Chondrocyte (in vitro differentiated cells): ENCODE measurements around the gene MARK3. TPM values are rescaled to one million over a fixed set of nuclear protein-coding genes. Genes with fewer than 3 reads are reported as not detected.

Experiments
- DNase-seq: peaks from one replicate; pipeline ENCODE4 v3.0.0; 2021; ENCODE audit warnings: mixed read lengths, low spot score
- H3K27ac Mint-ChIP-seq: one replicate; pipeline ENCODE4 v1.8.0; 2021; ENCODE audit warnings: mild to moderate bottlenecking, moderate library complexity, mixed read lengths; ENCODE audit not compliant: unreplicated experiment
- H3K27me3 Mint-ChIP-seq: 2 replicates; pipeline ENCODE4 v1.8.0; 2021; ENCODE audit warnings: low read depth, mixed read lengths
- H3K36me3 Mint-ChIP-seq: 2 replicates; pipeline ENCODE4 v1.8.0; 2021; ENCODE audit warnings: low read depth, mixed read lengths
- H3K4me1 Mint-ChIP-seq: 2 replicates; pipeline ENCODE4 v1.8.0; 2021; ENCODE audit warnings: low read depth, mild to moderate bottlenecking, mixed read lengths
- H3K4me3 Mint-ChIP-seq: one replicate; pipeline ENCODE4 v1.8.0; 2021; ENCODE audit warnings: mild to moderate bottlenecking, moderate library complexity, mixed read lengths; ENCODE audit not compliant: unreplicated experiment
- H3K9me3 Mint-ChIP-seq: 2 replicates; pipeline ENCODE4 v1.8.0; 2021; ENCODE audit warnings: low read depth, mixed read lengths
- CTCF ChIP-seq: fragments of 200-600 bp; sonication (generic); IDR thresholded peaks from 2 replicates; pipeline ENCODE4 v1.5.0; 2021; ENCODE audit warnings: antibody characterized with exemption, mild to moderate bottlenecking, moderate library complexity
- total RNA-seq: library from RNA; stranded (reverse); gene quantifications from 3 replicates; pipeline ENCODE4 v1.2.1, GENCODE V29; 2021

The MARK3 gene
- total RNA-seq, 1 donor from 2014 or later = 65.1 TPM

GRCh38 chr14:103529383-103530365, 144.5 kb downstream of the MARK3 start:
- H3K27ac Mint-ChIP-seq = peak overlapping the region; percentile 90
- H3K4me3 Mint-ChIP-seq = peak overlapping the region; percentile 92
- peaks cover 47% of the 10 kb centered on the region for H3K4me1 Mint-ChIP-seq
- no peaks in the 10 kb centered on the region for H3K36me3 Mint-ChIP-seq
- no peak for DNase-seq
- no peaks in the 10 kb centered on the region for H3K27me3 Mint-ChIP-seq
- no peaks in the 10 kb centered on the region for H3K9me3 Mint-ChIP-seq
- TF ChIP-seq CTCF = no peak

GRCh38 chr14:103530390-103530789, 145.2 kb downstream of the MARK3 start:
- H3K36me3 Mint-ChIP-seq = no peaks in the 10 kb centered on the region
- DNase-seq = no peak
- no peak overlapping the region for H3K27ac Mint-ChIP-seq
- no peak for TF ChIP-seq CTCF
- H3K4me3 Mint-ChIP-seq = peak overlapping the region; percentile 92
- H3K27me3 Mint-ChIP-seq = no peaks in the 10 kb centered on the region
- no peaks in the 10 kb centered on the region for H3K9me3 Mint-ChIP-seq
- peaks cover 45% of the 10 kb centered on the region for H3K4me1 Mint-ChIP-seq

- H3K4me3 Mint-ChIP-seq = no peak overlapping the region
These were observed 145.6 kb downstream of the MARK3 start for GRCh38 chr14:103530831-103531230.

GRCh38 chr14:103531421-103532215, 146.4 kb downstream of the MARK3 start:
- DNase-seq = no peak
- H3K27me3 Mint-ChIP-seq = no peaks in the 10 kb centered on the region
- no peaks in the 10 kb centered on the region for H3K36me3 Mint-ChIP-seq
- H3K4me1 Mint-ChIP-seq = peaks cover 38% of the 10 kb centered on the region
- no peaks in the 10 kb centered on the region for H3K9me3 Mint-ChIP-seq
- no peak overlapping the region for H3K27ac Mint-ChIP-seq
- no peak overlapping the region for H3K4me3 Mint-ChIP-seq
- no peak for TF ChIP-seq CTCF

More at GRCh38 chr14:103530831-103531230, 145.6 kb downstream of the MARK3 start:
- Mint-ChIP-seq H3K4me1 (peaks cover 41% of the 10 kb centered on the region), H3K27ac (no peak overlapping the region), H3K9me3 (no peaks in the 10 kb centered on the region), H3K36me3 (no peaks in the 10 kb centered on the region), H3K27me3 (no peaks in the 10 kb centered on the region)
- TF ChIP-seq CTCF = no peak
- DNase-seq = no peak
